ENCODE results near the gene ENO2. TPM values are rescaled to one million over a fixed set of nuclear protein-coding genes. Genes with fewer than 3 reads are reported as not detected.

The ENO2 gene
- total and polyA plus RNA-seq, 9 donors, result 4.3 to 10.2 (median 7.2) TPM

- DNase-seq, result no peak
- peaks cover 26% of the 10 kb centered on the region for H3K4me1 ChIP-seq (ENCODE audit: control insufficient read depth, insufficient read depth, low read length)
- H3K36me3 ChIP-seq (ENCODE audit: control insufficient read depth, insufficient read depth, low read length), result peaks cover 51% of the 10 kb centered on the region
- WGBS (ENCODE audit: insufficient coverage), result 67% methylated on average over 5 of the region's 9 CpGs
- H3K4me3 ChIP-seq (ENCODE audit: low read length), result no peak overlapping the region
- H3K27ac ChIP-seq (ENCODE audit: low read length), result no peak overlapping the region
- H3K27me3 ChIP-seq (ENCODE audit: control insufficient read depth, insufficient read depth, low read length), result no peaks in the 10 kb centered on the region
- no peaks in the 10 kb centered on the region for H3K9me3 ChIP-seq (replicated peaks; ENCODE audit: control insufficient read depth, low read depth, low read length)
Measured at GRCh38 chr12:6968426-6968825, 54.0 kb downstream of the ENO2 start.

- WGBS (ENCODE audit: insufficient coverage), result 1% methylated on average over 28 of the region's 31 CpGs
- no peaks in the 10 kb centered on the region for H3K9me3 ChIP-seq (replicated peaks; ENCODE audit: control insufficient read depth, low read depth, low read length)
- DNase-seq, result peak; percentile 58
- H3K36me3 ChIP-seq (ENCODE audit: control insufficient read depth, insufficient read depth, low read length), result peaks cover 57% of the 10 kb centered on the region
- H3K27ac ChIP-seq (ENCODE audit: low read length), result peak overlapping the region; percentile 86
- H3K4me3 ChIP-seq (ENCODE audit: low read length), result peak overlapping the region; percentile 100
- H3K4me1 ChIP-seq (ENCODE audit: control insufficient read depth, insufficient read depth, low read length), result peaks cover 15% of the 10 kb centered on the region
- H3K27me3 ChIP-seq (ENCODE audit: control insufficient read depth, insufficient read depth, low read length), result no peaks in the 10 kb centered on the region
Measured at GRCh38 chr12:6970096-6970527, 55.7 kb downstream of the ENO2 start.

Other genes with a start within 250 kb of the ENO2 start
- 18.2 TPM for gene ZNF384, start 225.2 kb upstream of the ENO2 start, total RNA-seq
- gene ZNF384, start 225.2 kb upstream of the ENO2 start, polyA plus RNA-seq (ENCODE audit: insufficient read depth in 1 of 8, insufficient read length in 8 of 8, low replicate concordance in 1 of 8), result 10 to 100 TPM; 36.9 to 57.9 (median 49.7) TPM
- gene PIANP, start 213.8 kb upstream of the ENO2 start, total RNA-seq, result 0.49 TPM
- 1 to 10 TPM; 2.4 to 8.4 (median 5.6) TPM for gene PIANP, start 213.8 kb upstream of the ENO2 start, polyA plus RNA-seq (ENCODE audit: insufficient read depth in 1 of 8, insufficient read length in 8 of 8, low replicate concordance in 1 of 8)
- gene COPS7A, start 190.5 kb upstream of the ENO2 start, total RNA-seq, result 53.6 TPM
- gene COPS7A, start 190.5 kb upstream of the ENO2 start, polyA plus RNA-seq (ENCODE audit: insufficient read depth in 1 of 8, insufficient read length in 8 of 8, low replicate concordance in 1 of 8), result 10 to 100 TPM; 59.0 to 68.7 (median 64.7) TPM
- gene MLF2, start 161.4 kb upstream of the ENO2 start, total RNA-seq, result 88.2 TPM
- 100 to 1,000 TPM; 122 to 161 (median 148) TPM for gene MLF2, start 161.4 kb upstream of the ENO2 start, polyA plus RNA-seq (ENCODE audit: insufficient read depth in 1 of 8, insufficient read length in 8 of 8, low replicate concordance in 1 of 8)
- 87.5 TPM for gene PTMS, start 148.2 kb upstream of the ENO2 start, total RNA-seq
- 100 to 1,000 TPM; 362 to 529 (median 482) TPM for gene PTMS, start 148.2 kb upstream of the ENO2 start, polyA plus RNA-seq (ENCODE audit: insufficient read depth in 1 of 8, insufficient read length in 8 of 8, low replicate concordance in 1 of 8)
- 0.18 TPM for gene LAG3, start 142.1 kb upstream of the ENO2 start, total RNA-seq
- 1 to 10 TPM in 3 of 8 donors, under 1 TPM in 5; 0.42 to 1.2 (median 0.67) TPM for gene LAG3, start 142.1 kb upstream of the ENO2 start, polyA plus RNA-seq (ENCODE audit: insufficient read depth in 1 of 8, insufficient read length in 8 of 8, low replicate concordance in 1 of 8)
- 3.1 TPM for gene CD4, start 125.1 kb upstream of the ENO2 start, total RNA-seq
- 1 to 10 TPM; 5.0 to 9.7 (median 7.0) TPM for gene CD4, start 125.1 kb upstream of the ENO2 start, polyA plus RNA-seq (ENCODE audit: insufficient read depth in 1 of 8, insufficient read length in 8 of 8, low replicate concordance in 1 of 8)
- gene GPR162, start 92.8 kb upstream of the ENO2 start, total RNA-seq, result 11.3 TPM
- 10 to 100 TPM; 16.3 to 27.3 (median 20.6) TPM for gene GPR162, start 92.8 kb upstream of the ENO2 start, polyA plus RNA-seq (ENCODE audit: insufficient read depth in 1 of 8, insufficient read length in 8 of 8, low replicate concordance in 1 of 8)
- gene P3H3, start 86.2 kb upstream of the ENO2 start, total RNA-seq, result 23.1 TPM
- gene P3H3, start 86.2 kb upstream of the ENO2 start, polyA plus RNA-seq (ENCODE audit: insufficient read depth in 1 of 8, insufficient read length in 8 of 8, low replicate concordance in 1 of 8), result 10 to 100 TPM; 33.6 to 70.5 (median 46.5) TPM
- gene GNB3, start 73.7 kb upstream of the ENO2 start, total RNA-seq, result 4.7 TPM
- 10 to 100 TPM; 12.9 to 41.7 (median 22.8) TPM for gene GNB3, start 73.7 kb upstream of the ENO2 start, polyA plus RNA-seq (ENCODE audit: insufficient read depth in 1 of 8, insufficient read length in 8 of 8, low replicate concordance in 1 of 8)
- 14.0 TPM for gene CDCA3, start 63.3 kb upstream of the ENO2 start, total RNA-seq
- 10 to 100 TPM; 16.4 to 27.6 (median 21.3) TPM for gene CDCA3, start 63.3 kb upstream of the ENO2 start, polyA plus RNA-seq (ENCODE audit: insufficient read depth in 1 of 8, insufficient read length in 8 of 8, low replicate concordance in 1 of 8)
- gene USP5, start 62.4 kb upstream of the ENO2 start, total RNA-seq, result 60.2 TPM
- 10 to 100 TPM; 56.2 to 73.9 (median 65.9) TPM for gene USP5, start 62.4 kb upstream of the ENO2 start, polyA plus RNA-seq (ENCODE audit: insufficient read depth in 1 of 8, insufficient read length in 8 of 8, low replicate concordance in 1 of 8)
- 1,287 TPM for gene TPI1, start 47.0 kb upstream of the ENO2 start, total RNA-seq
- 1,000 to 10,000 TPM in 1 of 8 donors, 100 to 1,000 TPM in 7; 707 to 1,049 (median 940) TPM for gene TPI1, start 47.0 kb upstream of the ENO2 start, polyA plus RNA-seq (ENCODE audit: insufficient read depth in 1 of 8, insufficient read length in 8 of 8, low replicate concordance in 1 of 8)
- 3.2 TPM for gene SPSB2, start 41.3 kb upstream of the ENO2 start, total RNA-seq
- gene SPSB2, start 41.3 kb upstream of the ENO2 start, polyA plus RNA-seq (ENCODE audit: insufficient read depth in 1 of 8, insufficient read length in 8 of 8, low replicate concordance in 1 of 8), result 1 to 10 TPM; 3.9 to 8.4 (median 6.8) TPM
- 5.7 TPM for gene LRRC23, start 9.8 kb upstream of the ENO2 start, total RNA-seq
- gene LRRC23, start 9.8 kb upstream of the ENO2 start, polyA plus RNA-seq (ENCODE audit: insufficient read depth in 1 of 8, insufficient read length in 8 of 8, low replicate concordance in 1 of 8), result 10 to 100 TPM in 5 of 8 donors, 1 to 10 TPM in 3; 6.8 to 13.7 (median 11.0) TPM
- gene ATN1, start 13.4 kb downstream of the ENO2 start, total RNA-seq, result 11.1 TPM
- gene ATN1, start 13.4 kb downstream of the ENO2 start, polyA plus RNA-seq (ENCODE audit: insufficient read depth in 1 of 8, insufficient read length in 8 of 8, low replicate concordance in 1 of 8), result 100 to 1,000 TPM in 1 of 8 donors, 10 to 100 TPM in 7; 65.4 to 101 (median 90.2) TPM
- gene RNU7-1, start 29.2 kb downstream of the ENO2 start, total RNA-seq, result not detected
- gene RNU7-1, start 29.2 kb downstream of the ENO2 start, polyA plus RNA-seq (ENCODE audit: insufficient read depth in 1 of 8, insufficient read length in 8 of 8, low replicate concordance in 1 of 8), result not detected
- 350 TPM for gene C12orf57, start 29.4 kb downstream of the ENO2 start, total RNA-seq
- gene C12orf57, start 29.4 kb downstream of the ENO2 start, polyA plus RNA-seq (ENCODE audit: insufficient read depth in 1 of 8, insufficient read length in 8 of 8, low replicate concordance in 1 of 8), result 100 to 1,000 TPM; 135 to 200 (median 182) TPM
- 5.8 TPM for gene PTPN6, start 36.8 kb downstream of the ENO2 start, total RNA-seq
- 1 to 10 TPM; 4.0 to 8.1 (median 6.0) TPM for gene PTPN6, start 36.8 kb downstream of the ENO2 start, polyA plus RNA-seq (ENCODE audit: insufficient read depth in 1 of 8, insufficient read length in 8 of 8, low replicate concordance in 1 of 8)
- 301 TPM for gene PHB2, start 56.1 kb downstream of the ENO2 start, total RNA-seq
- gene PHB2, start 56.1 kb downstream of the ENO2 start, polyA plus RNA-seq (ENCODE audit: insufficient read depth in 1 of 8, insufficient read length in 8 of 8, low replicate concordance in 1 of 8), result 100 to 1,000 TPM; 285 to 322 (median 310) TPM
- gene EMG1, start 56.3 kb downstream of the ENO2 start, total RNA-seq, result 38.0 TPM
- 10 to 100 TPM; 27.6 to 32.9 (median 30.6) TPM for gene EMG1, start 56.3 kb downstream of the ENO2 start, polyA plus RNA-seq (ENCODE audit: insufficient read depth in 1 of 8, insufficient read length in 8 of 8, low replicate concordance in 1 of 8)
- gene LPCAT3, start 103.9 kb downstream of the ENO2 start, total RNA-seq, result 7.8 TPM
- 10 to 100 TPM; 15.9 to 23.2 (median 19.1) TPM for gene LPCAT3, start 103.9 kb downstream of the ENO2 start, polyA plus RNA-seq (ENCODE audit: insufficient read depth in 1 of 8, insufficient read length in 8 of 8, low replicate concordance in 1 of 8)
- gene C1S, start 146.1 kb downstream of the ENO2 start, total RNA-seq, result 91.1 TPM
- gene C1S, start 146.1 kb downstream of the ENO2 start, polyA plus RNA-seq (ENCODE audit: insufficient read depth in 1 of 8, insufficient read length in 8 of 8, low replicate concordance in 1 of 8), result 10 to 100 TPM; 56.2 to 94.2 (median 77.6) TPM
- 87.7 TPM for gene C1R, start 177.9 kb downstream of the ENO2 start, total RNA-seq
- 100 to 1,000 TPM in 1 of 8 donors, 10 to 100 TPM in 7; 75.0 to 105 (median 96.2) TPM for gene C1R, start 177.9 kb downstream of the ENO2 start, polyA plus RNA-seq (ENCODE audit: insufficient read depth in 1 of 8, insufficient read length in 8 of 8, low replicate concordance in 1 of 8)
- gene C1RL, start 194.6 kb downstream of the ENO2 start, total RNA-seq, result 13.3 TPM
- gene C1RL, start 194.6 kb downstream of the ENO2 start, polyA plus RNA-seq (ENCODE audit: insufficient read depth in 1 of 8, insufficient read length in 8 of 8, low replicate concordance in 1 of 8), result 10 to 100 TPM; 11.2 to 18.6 (median 12.9) TPM
- 0.49 TPM for gene RBP5, start 214.3 kb downstream of the ENO2 start, total RNA-seq
- gene RBP5, start 214.3 kb downstream of the ENO2 start, polyA plus RNA-seq (ENCODE audit: insufficient read depth in 1 of 8, insufficient read length in 8 of 8, low replicate concordance in 1 of 8), result 1 to 10 TPM; 1.6 to 6.5 (median 3.6) TPM
- 7.2 TPM for gene CLSTN3, start 215.8 kb downstream of the ENO2 start, total RNA-seq
- gene CLSTN3, start 215.8 kb downstream of the ENO2 start, polyA plus RNA-seq (ENCODE audit: insufficient read depth in 1 of 8, insufficient read length in 8 of 8, low replicate concordance in 1 of 8), result 10 to 100 TPM; 17.1 to 27.2 (median 20.5) TPM